BE2C (cell line): ENCODE results near the gene GRID1.
A peak's percentile ranks its signal among the peaks of the same experiment; 100 is the strongest.

Source experiments
- DNase-seq: peaks from one replicate; pipeline ENCODE4 v3.0.0-alpha.2; 2020
- H3K27me3 ChIP-seq: fragments of 250-450 bp; sonication (Bioruptor Pico); 2 replicates; pipeline ENCODE4 v1.5.1; 2020; ENCODE audit warnings: mild to moderate bottlenecking
- H3K36me3 ChIP-seq: fragments of 250-450 bp; sonication (Bioruptor Pico); 2 replicates; pipeline ENCODE4 v1.5.1; 2020; ENCODE audit warnings: mild to moderate bottlenecking
- H3K4me1 ChIP-seq: fragments of 250-450 bp; sonication (Bioruptor Pico); 2 replicates; pipeline ENCODE4 v1.5.1; 2020
- H3K4me3 ChIP-seq: 2 replicates; pipeline ENCODE4 v1.5.1; 2011; ENCODE audit warnings: low read depth, low read length
- H3K9me3 ChIP-seq: fragments of 250-450 bp; sonication (Bioruptor Pico); 2 replicates; pipeline ENCODE4 v1.5.1; 2020
- CTCF ChIP-seq: IDR thresholded peaks from 2 replicates; pipeline ENCODE4 v1.5.1; 2012; ENCODE audit warnings: mild to moderate bottlenecking, low read depth, low read length

Gene GRID1

GRCh38 chr10:86345296-86345858 lies 21.2 kb downstream of the GRID1 start:
- H3K27me3 ChIP-seq, result no peaks in the 10 kb centered on the region
- DNase-seq, result peak; percentile 24
- no peaks in the 10 kb centered on the region; the same call in 1 of the 2 replicates for H3K36me3 ChIP-seq
- H3K4me1 ChIP-seq, result peaks cover 68% of the 10 kb centered on the region
- no peak for TF ChIP-seq CTCF
- H3K4me3 ChIP-seq, result no peak overlapping the region
- H3K9me3 ChIP-seq, result no peaks in the 10 kb centered on the region

GRCh38 chr10:86344714-86345161 lies 21.9 kb downstream of the GRID1 start:
- Histone ChIP-seq H3K36me3 (no peaks in the 10 kb centered on the region; the same call in 1 of the 2 replicates), H3K27me3 (no peaks in the 10 kb centered on the region), H3K9me3 (no peaks in the 10 kb centered on the region), H3K4me1 (peaks cover 66% of the 10 kb centered on the region), H3K4me3 (no peak overlapping the region)
- no peak for TF ChIP-seq CTCF
- peak; percentile 10 for DNase-seq

GRCh38 chr10:86344281-86344680 lies 22.3 kb downstream of the GRID1 start:
- DNase-seq, result no peak
- no peaks in the 10 kb centered on the region; the same call in 1 of the 2 replicates for H3K36me3 ChIP-seq
- H3K4me3 ChIP-seq, result no peak overlapping the region
- H3K4me1 ChIP-seq, result peaks cover 61% of the 10 kb centered on the region
- H3K9me3 ChIP-seq, result no peaks in the 10 kb centered on the region
- H3K27me3 ChIP-seq, result no peaks in the 10 kb centered on the region
- no peak for TF ChIP-seq CTCF

- no peak for DNase-seq
- no peak for TF ChIP-seq CTCF
- Histone ChIP-seq H3K27me3 (no peaks in the 10 kb centered on the region), H3K9me3 (no peaks in the 10 kb centered on the region), H3K4me1 (peaks cover 56% of the 10 kb centered on the region), H3K4me3 (no peak overlapping the region), H3K36me3 (no peaks in the 10 kb centered on the region; the same call in 1 of the 2 replicates)
Observed at GRCh38 chr10:86343761-86344160, 22.8 kb downstream of the GRID1 start.

GRCh38 chr10:86342111-86342863 lies 24.3 kb downstream of the GRID1 start:
- no peaks in the 10 kb centered on the region for H3K9me3 ChIP-seq
- TF ChIP-seq CTCF, result no peak
- H3K4me1 ChIP-seq, result peaks cover 41% of the 10 kb centered on the region

GRCh38 chr10:86341361-86341811 lies 25.2 kb downstream of the GRID1 start:
- H3K4me1 ChIP-seq, result peaks cover 38% of the 10 kb centered on the region
- H3K36me3 ChIP-seq, result no peaks in the 10 kb centered on the region
- H3K27me3 ChIP-seq, result no peaks in the 10 kb centered on the region
- peak; percentile 28 for DNase-seq
- H3K9me3 ChIP-seq, result no peaks in the 10 kb centered on the region
- no peak for TF ChIP-seq CTCF
- H3K4me3 ChIP-seq, result no peak overlapping the region

More at GRCh38 chr10:86342111-86342863, 24.3 kb downstream of the GRID1 start:
- Histone ChIP-seq H3K27me3 (no peaks in the 10 kb centered on the region), H3K4me3 (no peak overlapping the region), H3K36me3 (no peaks in the 10 kb centered on the region)
- DNase-seq, result peak; percentile 6
